Liver (tissue), 9 donors: Measurements from ENCODE around the gene SEPHS1. TPM values are rescaled to one million over a fixed set of nuclear protein-coding genes. Genes with fewer than 3 reads are reported as not detected.

Experiments used
- DNase-seq: peaks from one replicate; pipeline ENCODE4 v3.0.0-alpha.2; 2017; ENCODE audit warnings: low spot score
- H3K27ac ChIP-seq, 2 donors: one replicate each; pipeline ENCODE4 v1.7.0; 2013; ENCODE audit warnings: inconsistent platforms in 2 of 2, low read length in 2 of 2, control low read depth in 1 of 2, low read depth in 1 of 2, mild to moderate bottlenecking in 1 of 2
- H3K27me3 ChIP-seq, 4 donors: one replicate each; pipeline versions ENCODE4 v1.6.1 to v1.7.0; 2013; ENCODE audit warnings: low read length in 3 of 4, inconsistent platforms in 1 of 4, mild to moderate bottlenecking in 1 of 4, moderate library complexity in 1 of 4; ENCODE audit not compliant: control insufficient read depth in 4 of 4, insufficient read depth in 4 of 4
- H3K36me3 ChIP-seq, 4 donors: one replicate each; pipeline versions ENCODE4 v1.6.1 to v1.7.0; 2013; ENCODE audit warnings: low read length in 3 of 4, mild to moderate bottlenecking in 3 of 4, low read depth in 1 of 4, moderate library complexity in 1 of 4; ENCODE audit not compliant: control insufficient read depth in 4 of 4, insufficient read depth in 3 of 4
- H3K4me1 ChIP-seq, 4 donors: one replicate each; pipeline versions ENCODE4 v1.6.1 to v1.7.0; 2013; ENCODE audit warnings: low read length in 3 of 4, mild to moderate bottlenecking in 3 of 4, moderate library complexity in 1 of 4; ENCODE audit not compliant: control insufficient read depth in 4 of 4, insufficient read depth in 4 of 4
- H3K4me3 ChIP-seq, 3 donors: one replicate each; pipeline versions ENCODE4 v1.6.1 to v1.7.0; 2013; ENCODE audit warnings: low read length in 3 of 3, control low read depth in 1 of 3, low read depth in 1 of 3, mild to moderate bottlenecking in 1 of 3
- H3K9ac ChIP-seq, 2 donors: one replicate each; pipeline ENCODE4 v1.7.0; 2013; ENCODE audit warnings: low read length in 2 of 2, mild to moderate bottlenecking in 2 of 2, moderate library complexity in 2 of 2, control low read depth in 1 of 2, low read depth in 1 of 2
- H3K9me3 ChIP-seq, 4 donors: one replicate each; pipeline versions ENCODE4 v1.6.1 to v1.7.0; 2013; ENCODE audit warnings: low read length in 3 of 4; ENCODE audit not compliant: control insufficient read depth in 4 of 4
- ATF3 ChIP-seq: IDR thresholded peaks from 2 replicates; pipeline ENCODE4 v1.6.1; 2016; ENCODE audit warnings: antibody characterized with exemption
- CTCF ChIP-seq: fragments of 150-350 bp; IDR thresholded peaks from 2 replicates; pipeline ENCODE4 v1.5.1; 2017; ENCODE audit warnings: improper control_type of control experiment, low read depth, low read length; ENCODE audit not compliant: missing input control
- FOXA1 ChIP-seq: IDR thresholded peaks from 2 replicates; pipeline ENCODE4 v1.6.1; 2016; ENCODE audit warnings: antibody characterized with exemption
- GABPA ChIP-seq, 2 donors: IDR thresholded peaks in 1 of 2; conservative IDR thresholded peaks in 1 of 2; 2 replicates each; pipeline ENCODE4 v1.6.1; 2016; ENCODE audit warnings: antibody characterized with exemption in 2 of 2, mild to moderate bottlenecking in 1 of 2, moderate library complexity in 1 of 2
- HNF4A ChIP-seq, 2 donors: conservative IDR thresholded peaks; 2 replicates each; pipeline ENCODE4 v1.6.1; 2016; ENCODE audit warnings: antibody characterized with exemption in 2 of 2, mild to moderate bottlenecking in 2 of 2
- HNF4G ChIP-seq: IDR thresholded peaks from 2 replicates; pipeline ENCODE4 v1.6.1; 2016; ENCODE audit warnings: antibody characterized with exemption
- JUND ChIP-seq, 2 donors: IDR thresholded peaks; 2 replicates each; pipeline ENCODE4 v1.6.1; 2016; ENCODE audit warnings: antibody characterized with exemption in 2 of 2
- MAX ChIP-seq: IDR thresholded peaks from 2 replicates; pipeline ENCODE4 v1.6.1; 2016; ENCODE audit warnings: antibody characterized with exemption
- NR2F2 ChIP-seq: IDR thresholded peaks from 2 replicates; pipeline ENCODE4 v1.6.1; 2016; ENCODE audit warnings: antibody characterized with exemption
- RAD21 ChIP-seq, 2 donors: IDR thresholded peaks; 2 replicates each; pipeline ENCODE4 v1.6.1; 2016; ENCODE audit warnings: antibody characterized with exemption in 2 of 2, mild to moderate bottlenecking in 2 of 2
- REST ChIP-seq: IDR thresholded peaks from 2 replicates; pipeline ENCODE4 v1.6.1; 2016; ENCODE audit warnings: antibody characterized with exemption, mild to moderate bottlenecking
- RXRA ChIP-seq, 2 donors: IDR thresholded peaks; 2 replicates each; pipeline ENCODE4 v1.6.1; 2017 to 2018; ENCODE audit warnings: antibody characterized with exemption in 2 of 2, mild to moderate bottlenecking in 1 of 2
- SP1 ChIP-seq: IDR thresholded peaks from 2 replicates; pipeline ENCODE4 v1.6.1; 2018; ENCODE audit warnings: antibody characterized with exemption, mild to moderate bottlenecking
- YY1 ChIP-seq: IDR thresholded peaks from 2 replicates; pipeline ENCODE4 v1.6.1; 2016; ENCODE audit warnings: antibody characterized with exemption, mild to moderate bottlenecking
- ZBTB33 ChIP-seq: IDR thresholded peaks from 2 replicates; pipeline ENCODE4 v1.6.1; 2016; ENCODE audit warnings: antibody characterized with exemption
- WGBS: extraction: QIAGEN DNeasy Blood & Tissue Kit; methylation state at CpG from one replicate; pipeline ENCODE4 v1.1.7; 2013; 5-methylcytosine and 5-hydroxymethylcytosine counted together
- polyA plus RNA-seq, 2 donors: library from polyadenylated mRNA; stranded (reverse) in 1 of 2; unstranded in 1 of 2; fragments of 200-250 nt in 1 of 2; fragments of >200 nt in 1 of 2; fragmentation: Nextera tagmentation in 1 of 2; extraction: Ambion mirVana in 1 of 2; gene quantifications; one replicate each; pipeline versions ENCODE4 v1.2.1 to v1.2.3, GENCODE V29; 2013 to 2015
- total RNA-seq, 2 donors: library from RNA; depleted of rRNA; stranded (reverse); fragments of >200 nt; gene quantifications; one replicate each; pipeline ENCODE4 v1.2.3, GENCODE V29; 2014
- donor health status: healthy.
- donor health status: healthy.
- donor health status: healthy.
- donor health status: healthy.
- donor health status: healthy.

SEPHS1 gene
- total and polyA plus RNA-seq, 4 donors: 10.4 to 39.3 (median 28.3) TPM

- H3K4me3 ChIP-seq: no peak overlapping the region
- no peak for TF ChIP-seq YY1
- no peak for TF ChIP-seq FOXA1
- TF ChIP-seq RAD21 (IDR thresholded peaks at IDR 0.05): no peak
- no peak for TF ChIP-seq ATF3
- TF ChIP-seq CTCF: no peak
- no peak for TF ChIP-seq GABPA (IDR thresholded peaks at IDR 0.05 in 1 of 2, conservative IDR thresholded peaks at IDR 0.05 in 1 of 2)
- no peak for TF ChIP-seq JUND (IDR thresholded peaks at IDR 0.05)
- TF ChIP-seq REST: no peak
- TF ChIP-seq RXRA (IDR thresholded peaks at IDR 0.05): no peak
- TF ChIP-seq HNF4A (conservative IDR thresholded peaks at IDR 0.05): no peak
- no peak for TF ChIP-seq ZBTB33
- TF ChIP-seq SP1: no peak
- TF ChIP-seq HNF4G: no peak
- TF ChIP-seq MAX: no peak
- H3K27ac ChIP-seq: no peak overlapping the region
- no peaks in the 10 kb centered on the region for H3K27me3 ChIP-seq
- WGBS: 93% methylated on average over 7 of the region's 7 CpGs
- no peak overlapping the region for H3K9ac ChIP-seq
- DNase-seq: no peak
- no peaks in the 10 kb centered on the region for H3K9me3 ChIP-seq
- peaks cover 9 to 22% (median 12%) of the 10 kb centered on the region in 4 donors for H3K36me3 ChIP-seq
- H3K4me1 ChIP-seq: no peaks in the 10 kb centered on the region
Measured at GRCh38 chr10:13316635-13317311, 31.3 kb downstream of the SEPHS1 start.

GRCh38 chr10:13315361-13315760 lies 32.7 kb downstream of the SEPHS1 start:
- no peak for DNase-seq
- Histone ChIP-seq H3K9ac (no peak overlapping the region), H3K27me3 (no peaks in the 10 kb centered on the region), H3K4me1 (no peaks in the 10 kb centered on the region), H3K27ac (no peak overlapping the region), H3K4me3 (no peak overlapping the region), H3K9me3 (no peaks in the 10 kb centered on the region), H3K36me3 (peaks cover 4 to 10% (median 8%) of the 10 kb centered on the region in 4 donors)
- no peak for TF ChIP-seq NR2F2
- no peak for TF ChIP-seq GABPA (IDR thresholded peaks at IDR 0.05 in 1 of 2, conservative IDR thresholded peaks at IDR 0.05 in 1 of 2)
- TF ChIP-seq CTCF: no peak
- no peak for TF ChIP-seq MAX
- no peak for TF ChIP-seq FOXA1
- no peak for TF ChIP-seq HNF4A (conservative IDR thresholded peaks at IDR 0.05)
- no peak for TF ChIP-seq HNF4G
- TF ChIP-seq ATF3: no peak
- TF ChIP-seq REST: no peak
